Common myeloid progenitor, CD34-positive (primary cell): Measurements from ENCODE around the gene PDCD5. TPM values are rescaled to one million over a fixed set of nuclear protein-coding genes. Genes with fewer than 3 reads are reported as not detected.
"Not testable (repeated sequence)": the region's sequence is repeated elsewhere in the genome, so short reads cannot be mapped to it uniquely, and the experiment has no call there.

ENCODE experiments used
- CTCF ChIA-PET: fragments of 350-600 bp; sonication (Branson Sonifier 250); formaldehyde crosslinking; loops from one replicate; lab custom pipeline; 2021; ENCODE audit warnings: antibody characterized with exemption; lab: Charles Lee
- POLR2A ChIA-PET: fragments of 350-600 bp; sonication (Branson Sonifier 250); formaldehyde crosslinking; loops from one replicate; lab custom pipeline; 2021; ENCODE audit warnings: antibody characterized with exemption; lab: Charles Lee
- DNase-seq, 3 donors: peaks; one replicate each; pipeline versions ENCODE4 v3.0.0 to v3.0.0-alpha.2; 2013
- H3K27ac ChIP-seq, 2 experiments: 1 replicate in 1 of 2; 2 replicates in 1 of 2; pipeline ENCODE4 v1.7.0; 2013; ENCODE audit warnings: inconsistent platforms in 2 of 2, low read length in 2 of 2, mild to moderate bottlenecking in 2 of 2, low read depth in 1 of 2, moderate library complexity in 1 of 2; ENCODE audit not compliant: severe bottlenecking in 2 of 2, insufficient read depth in 1 of 2, poor library complexity in 1 of 2
- H3K27me3 ChIP-seq, 5 experiments: replicated peaks in 2 of 5; 1 replicate in 3 of 5; 2 replicates in 2 of 5; pipeline versions ENCODE4 v1.6.1 to v1.7.0; 2013; ENCODE audit warnings: low read length in 4 of 5, mild to moderate bottlenecking in 2 of 5, moderate library complexity in 2 of 5, inconsistent platforms in 1 of 5; ENCODE audit not compliant: insufficient read depth in 5 of 5, control insufficient read depth in 4 of 5
- H3K36me3 ChIP-seq, 4 experiments: 1 replicate in 2 of 4; 2 replicates in 2 of 4; pipeline versions ENCODE4 v1.6.1 to v1.7.0; 2013; ENCODE audit warnings: low read length in 3 of 4, control low read depth in 1 of 4, mild to moderate bottlenecking in 1 of 4; ENCODE audit not compliant: control insufficient read depth in 4 of 4, insufficient read depth in 4 of 4
- H3K4me1 ChIP-seq, 4 experiments: 1 replicate in 3 of 4; 2 replicates in 1 of 4; pipeline versions ENCODE4 v1.6.1 to v1.7.1; 2013; ENCODE audit warnings: low read length in 3 of 4, mild to moderate bottlenecking in 3 of 4, control low read depth in 1 of 4, inconsistent platforms in 1 of 4, moderate library complexity in 1 of 4; ENCODE audit not compliant: control insufficient read depth in 4 of 4, insufficient read depth in 4 of 4; ENCODE audit errors: control extremely low read depth in 1 of 4
- H3K4me3 ChIP-seq, 7 experiments: 1 replicate in 4 of 7; 2 replicates in 3 of 7; pipeline versions ENCODE4 v1.5.1 to v1.7.0; 2013; ENCODE audit warnings: mild to moderate bottlenecking in 7 of 7, low read length in 6 of 7, moderate library complexity in 6 of 7, inconsistent platforms in 2 of 7, low read depth in 2 of 7, control low read depth in 1 of 7; ENCODE audit not compliant: insufficient read depth in 4 of 7, control insufficient read depth in 1 of 7; ENCODE audit errors: extremely low read depth in 1 of 7
- H3K9me3 ChIP-seq, 5 experiments: 1 replicate in 4 of 5; 2 replicates in 1 of 5; pipeline versions ENCODE4 v1.6.1 to v1.7.1; 2013; ENCODE audit warnings: low read length in 4 of 5, mild to moderate bottlenecking in 2 of 5, inconsistent platforms in 1 of 5, low read depth in 1 of 5, moderate library complexity in 1 of 5; ENCODE audit not compliant: control insufficient read depth in 4 of 5, insufficient read depth in 2 of 5; ENCODE audit errors: control extremely low read depth in 1 of 5
- WGBS: methylation state at CpG from one replicate; pipeline ENCODE4 v1.1.5; 2013; ENCODE audit not compliant: insufficient coverage; 5-methylcytosine and 5-hydroxymethylcytosine counted together
- polyA plus RNA-seq: library from polyadenylated mRNA; unstranded; fragments of 120-200 nt; gene quantifications from one replicate; pipeline ENCODE4 v1.2.1, GENCODE V29; 2013

PDCD5 gene, protein sequence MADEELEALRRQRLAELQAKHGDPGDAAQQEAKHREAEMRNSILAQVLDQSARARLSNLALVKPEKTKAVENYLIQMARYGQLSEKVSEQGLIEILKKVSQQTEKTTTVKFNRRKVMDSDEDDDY
- polyA plus RNA-seq = 78.4 TPM

- peaks cover 8 to 26% (median 13%) of the 10 kb centered on the region in 4 experiments for H3K36me3 ChIP-seq
- peak; percentile 92 to 97 (median 96) for DNase-seq
- H3K4me1 ChIP-seq = peaks cover 6 to 29% (median 21%) of the 10 kb centered on the region in 4 experiments
- peak within 1 kb of the TSS; percentile 44 to 87 (median 80) for H3K4me3 ChIP-seq
- 0% methylated on average over 59 of the region's 81 CpGs for WGBS
- CTCF ChIA-PET = no interaction called here
- peak within 1 kb of the TSS; percentile 28 to 70 for H3K27ac ChIP-seq
- POLR2A ChIA-PET = interaction anchor here (0.6 kb wide), 1 partner anchor 15 kb away, joined by 4 read pairs; no protein-coding TSS in a partner anchor
- H3K9me3 ChIP-seq = no peaks in the 10 kb centered on the region
- peaks cover 0 to 1% (median 0%) of the 10 kb centered on the region in 5 experiments for H3K27me3 ChIP-seq
Measured at GRCh38 chr19:32580901-32581704, at the start of gene PDCD5. PDCD5 (plus strand) TSS chr19:32581190; CDS start chr19:32581262, 72 bp downstream.

DNA sequence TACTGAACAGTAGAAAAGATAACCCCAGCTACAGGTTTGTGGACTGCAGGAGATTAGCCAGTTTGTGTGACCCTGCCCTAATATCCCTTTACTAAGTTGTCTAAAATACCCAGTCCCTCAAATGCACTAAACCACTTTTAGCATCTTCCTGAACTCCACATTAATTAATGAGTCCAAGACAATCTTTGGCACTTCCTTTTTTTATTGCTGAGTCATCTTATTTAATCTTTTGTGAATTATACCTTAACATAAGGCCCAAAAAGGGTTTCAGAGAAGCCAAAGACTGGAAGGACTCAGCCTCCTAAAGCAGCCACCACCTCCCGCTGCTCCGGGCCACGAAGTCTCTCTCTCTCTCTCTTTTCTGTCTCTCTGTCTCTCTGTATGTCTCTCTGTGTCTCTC is 48.8 kb upstream of the PDCD5 start:
- Histone ChIP-seq H3K4me1 (peaks cover 0 to 3% (median 0%) of the 10 kb centered on the region in 4 experiments), H3K4me3 (no peak overlapping the region), H3K36me3 (no peaks in the 10 kb centered on the region), H3K27ac (no peak overlapping the region), H3K9me3 (peaks cover 0 to 22% (median 8%) of the 10 kb centered on the region in 5 experiments), H3K27me3 (no peaks in the 10 kb centered on the region)
- DNase-seq = peak in 2 of 3 donors; percentile 46 to 52
- POLR2A ChIA-PET = no interaction called here
- CTCF ChIA-PET = no interaction called here
- WGBS = 41% methylated on average over 3 of the region's 3 CpGs

DNA sequence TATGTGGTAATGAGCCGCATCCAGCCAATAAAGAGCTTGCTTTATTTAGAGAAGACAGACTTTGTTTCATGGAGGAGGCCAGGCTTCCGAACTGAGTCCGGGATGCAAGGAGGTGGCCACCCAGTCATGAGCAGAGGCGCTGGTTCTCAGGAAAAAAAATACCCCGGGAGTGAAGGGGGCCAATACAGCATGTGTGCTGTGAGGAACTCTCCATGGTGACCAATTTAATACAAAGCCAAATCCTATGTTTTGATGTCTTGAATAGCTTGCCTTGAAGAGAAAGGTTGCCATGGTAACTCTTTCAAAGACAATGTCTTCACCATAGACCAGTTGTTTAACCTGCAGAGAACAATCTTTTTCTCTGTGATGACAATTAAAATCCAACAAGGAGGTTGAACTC is 43.4 kb upstream of the PDCD5 start:
- ChIA-PET POLR2A (no interaction called here), CTCF (no interaction called here)
- Histone ChIP-seq H3K27ac (no peak overlapping the region), H3K9me3 (peaks cover 0 to 15% (median 0%) of the 10 kb centered on the region in 5 experiments), H3K36me3 (no peaks in the 10 kb centered on the region), H3K27me3 (peaks cover 0 to 2% (median 0%) of the 10 kb centered on the region in 5 experiments), H3K4me3 (no peak overlapping the region), H3K4me1 (peaks cover 0 to 3% (median 0%) of the 10 kb centered on the region in 4 experiments)
- 78% methylated on average over 5 of the region's 5 CpGs for WGBS
- no peak for DNase-seq

DNA sequence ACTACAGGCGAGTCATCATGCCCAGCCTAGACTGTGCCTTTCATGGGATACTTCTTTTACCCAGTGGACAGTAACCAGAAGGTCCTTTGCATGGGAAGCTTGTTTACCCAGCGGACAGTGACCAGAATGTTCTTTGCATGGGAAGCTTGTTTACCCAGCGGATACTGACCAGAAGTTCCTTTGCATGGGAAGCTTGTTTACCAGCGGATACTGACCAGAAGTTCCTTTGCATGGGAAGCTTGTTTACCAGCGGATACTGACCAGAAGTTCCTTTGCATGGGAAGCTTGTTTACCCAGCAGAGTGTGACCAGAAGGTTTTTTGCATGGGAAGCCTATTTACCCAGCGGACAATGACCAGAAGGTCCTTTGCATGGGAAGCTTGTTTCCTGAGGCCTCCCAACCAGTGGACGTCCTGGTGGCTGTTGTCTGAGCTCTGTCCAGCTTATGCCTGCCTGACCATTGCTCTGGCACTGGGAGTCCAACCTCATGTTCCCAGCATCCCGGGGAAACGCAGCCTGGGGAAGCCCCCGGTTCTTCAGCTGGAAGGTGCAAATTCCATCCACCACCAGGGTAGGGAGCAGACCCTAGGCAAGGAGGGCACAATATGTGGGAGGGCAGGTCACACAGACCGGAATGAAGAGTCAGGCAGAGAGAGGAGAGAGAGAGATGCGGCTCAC is 41.6 kb upstream of the PDCD5 start:
- ChIA-PET POLR2A (no interaction called here), CTCF (no interaction called here)
- Histone ChIP-seq H3K4me3 (no peak overlapping the region), H3K27ac (no peak overlapping the region), H3K9me3 (peaks cover 0 to 14% (median 0%) of the 10 kb centered on the region in 5 experiments), H3K36me3 (no peaks in the 10 kb centered on the region), H3K4me1 (no peaks in the 10 kb centered on the region), H3K27me3 (peaks cover 0 to 2% (median 0%) of the 10 kb centered on the region in 5 experiments)
- 87% methylated on average over 12 of the region's 12 CpGs for WGBS
- no peak for DNase-seq

DNA sequence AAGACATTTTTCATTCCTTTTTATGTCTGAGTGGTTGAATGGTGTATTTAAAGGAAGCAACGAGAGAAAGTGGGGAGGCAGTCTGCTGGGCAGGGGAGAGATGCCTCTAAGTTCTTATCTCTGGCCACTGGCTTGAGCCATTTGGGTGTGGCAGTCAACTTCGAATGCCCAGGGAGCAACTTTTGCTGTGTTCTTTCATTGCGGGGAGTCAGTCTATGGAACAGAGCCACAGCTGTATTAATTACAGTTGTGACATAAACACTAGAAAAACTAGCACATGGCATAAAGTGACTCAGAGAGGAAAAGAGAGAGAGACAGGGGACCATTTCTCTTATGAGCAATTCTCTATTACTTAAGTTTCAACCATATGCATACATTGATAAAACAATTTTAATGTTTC is 40.4 kb upstream of the PDCD5 start:
- no peak for DNase-seq
- 88% methylated on average over 2 of the region's 3 CpGs for WGBS
- Histone ChIP-seq H3K4me3 (no peak overlapping the region), H3K27me3 (peaks cover 0 to 2% (median 0%) of the 10 kb centered on the region in 5 experiments), H3K36me3 (no peaks in the 10 kb centered on the region), H3K27ac (no peak overlapping the region), H3K4me1 (no peaks in the 10 kb centered on the region), H3K9me3 (peaks cover 0 to 10% (median 0%) of the 10 kb centered on the region in 5 experiments)
- ChIA-PET CTCF (no interaction called here), POLR2A (no interaction called here)

- H3K9me3 ChIP-seq, CTCF ChIA-PET, H3K4me3 ChIP-seq, DNase-seq, H3K36me3 ChIP-seq, H3K27me3 ChIP-seq, H3K27ac ChIP-seq, H3K4me1 ChIP-seq, POLR2A ChIA-PET: not testable (repeated sequence)
- WGBS = 100% methylated on average over 3 of the region's 5 CpGs
Measured at GRCh38 chr19:32541376-32541775, 39.6 kb upstream of the PDCD5 start.
